Lower leg skin (tissue), 4 donors: ENCODE results near the gene LPIN3. TPM values are rescaled to one million over a fixed set of nuclear protein-coding genes. Genes with fewer than 3 reads are reported as not detected.

Experiments used
- DNase-seq, 2 donors: peaks; one replicate each; pipeline ENCODE4 v3.0.0-alpha.2; 2019; ENCODE audit warnings: low spot score in 2 of 2
- H3K4me3 ChIP-seq: fragments of 200-600 bp; sonication (generic); 2 replicates; pipeline ENCODE4 v1.5.1; 2017; ENCODE audit warnings: mild to moderate bottlenecking, low read depth; ENCODE audit not compliant: poor library complexity, severe bottlenecking
- POLR2A ChIP-seq, 2 donors: fragments of 450-650 bp; IDR thresholded peaks; one replicate each; pipeline ENCODE4 v1.6.1; 2016 to 2017; ENCODE audit warnings: antibody characterized with exemption in 2 of 2, mild to moderate bottlenecking in 1 of 2, moderate library complexity in 1 of 2
- WGBS, 2 donors: methylation state at CpG; one replicate each; pipeline ENCODE4 v1.1.5; 2018; 5-methylcytosine and 5-hydroxymethylcytosine counted together
- intact Hi-C: fragments of 100-400 bp; cut with DNase I; formaldehyde crosslinking; loops from one replicate; pipeline ENCODE4 v1.15.0; 2023; ENCODE audit warnings: low total_unique reads
- total RNA-seq, 4 donors: library from RNA; depleted of rRNA; stranded (reverse); fragments of >200 nt; gene quantifications; one replicate each; pipeline ENCODE4 v1.1.0, GENCODE V29; 2016
- TF ChIP-seq, protein P1 (sequence below), 3 donors: fragments of 450-650 bp; IDR thresholded peaks; one replicate each; pipeline ENCODE4 v1.5.1; 2016; ENCODE audit warnings: antibody characterized with exemption in 3 of 3, mild to moderate bottlenecking in 3 of 3, moderate library complexity in 2 of 3

The LPIN3 gene
- total RNA-seq, 4 donors from 2014 or later, result 53.3 to 135 (median 66.6) TPM

DNA sequence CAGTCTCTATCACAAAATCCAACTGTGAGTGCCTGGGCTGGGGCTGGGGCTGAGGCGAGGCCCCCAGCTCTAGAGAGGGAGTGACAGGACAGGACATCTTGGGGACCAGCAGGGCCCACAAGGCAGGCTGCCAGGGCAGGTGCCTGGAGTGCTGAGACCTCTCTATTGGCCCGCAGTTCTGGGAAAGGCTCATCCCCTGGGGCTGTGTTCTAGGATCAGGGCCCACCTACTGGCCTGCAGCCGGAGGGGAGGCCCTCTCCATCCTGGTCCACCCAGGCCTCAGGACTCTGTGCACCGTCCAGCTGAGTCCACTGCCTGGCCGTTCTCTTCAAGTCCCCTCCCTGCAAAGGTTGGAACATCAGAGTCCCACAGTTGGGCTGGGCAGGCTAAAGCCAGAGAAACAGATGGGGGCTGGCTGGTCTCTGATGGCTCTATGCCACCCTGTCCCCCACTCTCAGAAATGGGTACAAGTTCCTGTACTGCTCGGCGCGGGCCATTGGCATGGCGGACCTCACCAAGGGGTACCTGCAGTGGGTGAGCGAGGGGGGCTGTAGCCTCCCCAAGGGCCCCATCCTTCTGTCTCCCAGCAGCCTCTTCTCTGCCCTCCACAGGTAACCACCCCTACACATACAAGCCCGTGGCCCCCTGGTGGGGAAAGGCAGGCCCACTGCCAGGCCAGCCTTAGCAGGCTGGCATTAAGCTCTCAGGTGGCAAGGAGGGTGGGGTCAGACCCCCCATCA lies 17.0 kb downstream of the LPIN3 start:
- TF ChIP-seq, protein P1, sequence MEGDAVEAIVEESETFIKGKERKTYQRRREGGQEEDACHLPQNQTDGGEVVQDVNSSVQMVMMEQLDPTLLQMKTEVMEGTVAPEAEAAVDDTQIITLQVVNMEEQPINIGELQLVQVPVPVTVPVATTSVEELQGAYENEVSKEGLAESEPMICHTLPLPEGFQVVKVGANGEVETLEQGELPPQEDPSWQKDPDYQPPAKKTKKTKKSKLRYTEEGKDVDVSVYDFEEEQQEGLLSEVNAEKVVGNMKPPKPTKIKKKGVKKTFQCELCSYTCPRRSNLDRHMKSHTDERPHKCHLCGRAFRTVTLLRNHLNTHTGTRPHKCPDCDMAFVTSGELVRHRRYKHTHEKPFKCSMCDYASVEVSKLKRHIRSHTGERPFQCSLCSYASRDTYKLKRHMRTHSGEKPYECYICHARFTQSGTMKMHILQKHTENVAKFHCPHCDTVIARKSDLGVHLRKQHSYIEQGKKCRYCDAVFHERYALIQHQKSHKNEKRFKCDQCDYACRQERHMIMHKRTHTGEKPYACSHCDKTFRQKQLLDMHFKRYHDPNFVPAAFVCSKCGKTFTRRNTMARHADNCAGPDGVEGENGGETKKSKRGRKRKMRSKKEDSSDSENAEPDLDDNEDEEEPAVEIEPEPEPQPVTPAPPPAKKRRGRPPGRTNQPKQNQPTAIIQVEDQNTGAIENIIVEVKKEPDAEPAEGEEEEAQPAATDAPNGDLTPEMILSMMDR (IDR thresholded peaks at IDR 0.05), result no peak
- TF ChIP-seq POLR2A (IDR thresholded peaks at IDR 0.05), result no peak
- no peak overlapping the region for H3K4me3 ChIP-seq
- WGBS, 2 donors, result 83 to 91% methylated on average over 8 to 10 of the region's 11 CpGs
- intact Hi-C loops, result no loop called here
- no peak for DNase-seq

DNA sequence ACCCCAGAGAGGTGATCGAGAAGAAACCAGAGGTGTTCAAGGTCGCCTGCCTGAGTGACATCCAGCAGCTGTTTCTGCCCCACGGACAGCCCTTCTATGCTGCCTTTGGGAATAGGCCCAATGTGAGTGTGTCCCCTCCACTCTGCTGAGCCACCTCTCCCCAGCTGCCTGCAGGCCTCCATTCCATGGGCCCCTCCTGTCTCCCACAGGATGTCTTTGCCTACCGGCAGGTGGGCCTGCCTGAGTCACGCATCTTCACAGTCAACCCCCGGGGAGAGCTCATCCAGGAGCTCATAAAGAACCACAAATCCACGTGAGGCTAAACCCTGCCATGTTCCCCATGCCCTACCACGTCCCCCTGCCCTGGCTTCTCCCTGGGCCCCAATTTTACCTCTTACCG lies 17.6 kb downstream of the LPIN3 start:
- intact Hi-C loops, result no loop called here
- no peak overlapping the region for H3K4me3 ChIP-seq
- 89 to 93% methylated on average over 9 of the region's 9 CpGs for WGBS, 2 donors
- no peak for DNase-seq
- TF ChIP-seq, protein P1 (IDR thresholded peaks at IDR 0.05), result no peak
- no peak for TF ChIP-seq POLR2A (IDR thresholded peaks at IDR 0.05)

DNA sequence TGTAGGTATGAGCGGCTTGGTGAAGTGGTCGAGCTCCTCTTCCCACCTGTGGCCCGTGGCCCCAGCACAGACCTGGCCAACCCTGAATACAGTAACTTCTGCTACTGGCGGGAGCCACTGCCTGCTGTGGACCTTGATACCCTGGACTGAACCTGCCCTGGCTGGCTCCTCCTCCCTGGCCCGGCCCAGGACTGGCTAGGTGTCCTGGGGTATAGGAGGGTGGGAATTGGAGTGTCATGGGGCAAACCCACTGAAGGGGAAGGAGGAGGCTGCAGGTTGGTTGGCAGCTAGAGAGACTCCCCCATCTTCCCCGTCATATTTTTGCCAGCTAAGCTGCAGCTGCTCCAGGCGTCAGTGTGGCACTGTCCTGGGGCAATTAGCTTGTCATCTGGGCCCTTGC lies 18.1 kb downstream of the LPIN3 start:
- intact Hi-C loops, result no loop called here
- H3K4me3 ChIP-seq, result no peak overlapping the region
- DNase-seq, result no peak
- TF ChIP-seq POLR2A (IDR thresholded peaks at IDR 0.05), result no peak
- TF ChIP-seq, protein P1 (IDR thresholded peaks at IDR 0.05), result no peak
- WGBS, 2 donors, result 89 to 98% methylated on average over 7 of the region's 7 CpGs

GRCh38 chr20:41359541-41360011 lies 19.0 kb downstream of the LPIN3 start:
- intact Hi-C loops, result no loop called here
- H3K4me3 ChIP-seq, result no peak overlapping the region
- TF ChIP-seq, protein P1 (IDR thresholded peaks at IDR 0.05), result no peak
- TF ChIP-seq POLR2A (IDR thresholded peaks at IDR 0.05), result no peak
- WGBS, 2 donors, result 62 to 75% methylated on average over 7 to 9 of the region's 9 CpGs
- DNase-seq, result no peak

DNA sequence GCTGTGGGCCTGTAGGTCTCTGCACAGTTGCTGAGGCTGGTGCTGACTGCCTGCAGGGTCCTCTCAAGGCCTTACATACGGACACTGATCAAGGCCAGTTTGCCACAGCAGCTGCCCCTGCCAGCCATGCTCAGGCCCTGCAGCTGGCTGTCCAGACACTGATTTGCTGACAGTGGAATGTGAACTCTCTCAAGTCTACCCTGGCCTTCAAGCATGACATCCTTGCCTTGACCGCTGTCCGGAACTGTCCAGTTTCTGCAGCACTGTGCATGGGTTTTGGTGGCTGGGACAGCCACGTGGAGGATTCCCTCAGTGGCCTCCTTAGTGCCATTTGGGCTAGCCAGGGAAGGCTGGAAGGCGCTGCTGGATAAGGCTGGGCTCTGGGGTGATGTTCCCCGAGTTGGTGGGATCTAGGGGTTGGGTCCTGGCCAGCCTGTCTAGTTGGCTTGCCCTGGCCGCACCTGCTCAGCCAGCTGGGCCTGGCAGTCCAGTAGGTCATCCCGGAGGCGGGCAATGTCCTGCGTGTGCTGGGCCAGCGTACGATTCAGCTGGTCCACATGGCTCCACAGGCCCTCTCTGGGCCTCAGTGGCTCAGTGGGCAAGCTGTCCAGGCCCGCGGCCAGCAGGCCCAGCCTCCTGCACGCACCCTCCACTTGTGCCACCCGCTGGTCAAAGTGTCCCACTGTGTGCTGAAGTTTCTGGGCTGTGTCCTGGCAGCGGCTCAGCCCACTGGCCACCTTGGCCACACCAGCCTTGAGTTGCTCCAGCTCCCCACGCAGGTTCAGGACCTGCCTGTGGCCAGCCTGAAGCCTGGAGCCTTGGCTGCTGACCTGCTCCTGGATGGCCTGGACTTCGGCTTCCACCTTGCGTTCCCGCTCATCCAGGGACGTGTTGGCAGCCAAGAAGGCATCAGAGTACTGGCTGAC lies 20.5 kb downstream of the LPIN3 start:
- TF ChIP-seq, protein P1 (IDR thresholded peaks at IDR 0.05), result no peak
- TF ChIP-seq POLR2A (IDR thresholded peaks at IDR 0.05), result no peak
- no peak for DNase-seq
- H3K4me3 ChIP-seq, result no peak overlapping the region
- intact Hi-C loops, result no loop called here
- 85 to 91% methylated on average over 15 to 18 of the region's 22 CpGs for WGBS, 2 donors
